ENCODE measurements around the gene G2E3. TPM values are rescaled to one million over a fixed set of nuclear protein-coding genes. Genes with fewer than 3 reads are reported as not detected.
"Not testable (repeated sequence)": the region's sequence is repeated elsewhere in the genome, so short reads cannot be mapped to it uniquely, and the experiment has no call there.

The G2E3 gene
- total and polyA plus RNA-seq, 8 donors, result 16.8 to 39.4 (median 32.4) TPM

- DNase-seq (no peak), ATAC-seq (no peak)
- Histone ChIP-seq H3K4me1 (peaks cover 18 to 47% of the 10 kb centered on the region in 2 donors), H3K4me3 (peak overlapping the region; percentile 58 to 69), H3K27me3 (no peaks in the 10 kb centered on the region), H3K36me3 (no peaks in the 10 kb centered on the region), H3K27ac (no peak overlapping the region), H3K9me3 (no peaks in the 10 kb centered on the region)
- TF ChIP-seq CTCF (IDR thresholded peaks at IDR 0.05), result no peak
- intact Hi-C loops (cut with DNase I), result no loop called here
Measured at GRCh38 chr14:30623412-30624131, 64.6 kb downstream of the G2E3 start.

- Histone ChIP-seq H3K27ac (no peak overlapping the region), H3K4me1 (peaks cover 18 to 47% of the 10 kb centered on the region in 2 donors), H3K9me3 (no peaks in the 10 kb centered on the region), H3K4me3 (peak overlapping the region in 1 of 2 donors; percentile 58), H3K27me3 (no peaks in the 10 kb centered on the region), H3K36me3 (no peaks in the 10 kb centered on the region)
- ATAC-seq, result no peak
- no peak for TF ChIP-seq CTCF (IDR thresholded peaks at IDR 0.05)
- no peak for DNase-seq
- intact Hi-C loops (cut with DNase I), result no loop called here
Measured at GRCh38 chr14:30624132-30624423, 65.1 kb downstream of the G2E3 start.

DNA sequence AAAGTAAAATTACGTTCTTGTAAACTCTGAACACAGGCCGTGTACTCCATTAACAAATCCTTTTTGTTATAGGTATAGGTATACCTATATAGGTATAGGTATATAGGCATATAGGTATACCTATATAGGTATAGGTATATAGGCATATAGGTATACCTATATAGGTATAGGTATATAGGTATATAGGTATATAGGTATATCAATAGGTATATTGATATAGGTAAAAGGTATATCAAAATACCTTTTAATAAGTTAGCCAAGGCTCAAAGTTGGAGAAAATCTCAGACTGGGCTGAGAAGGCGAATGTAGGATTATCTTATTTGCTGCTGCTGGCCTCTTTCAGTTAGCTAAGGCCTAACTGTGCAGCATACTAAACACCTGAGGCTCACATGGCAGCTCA is 66.6 kb downstream of the G2E3 start:
- ATAC-seq (no peak), DNase-seq (no peak)
- no peak overlapping the region for H3K27ac ChIP-seq
- peaks cover 18 to 42% of the 10 kb centered on the region in 2 donors for H3K4me1 ChIP-seq
- intact Hi-C loops (cut with DNase I), result no loop called here
- H3K36me3 ChIP-seq, result peaks cover 0 to 3% of the 10 kb centered on the region in 2 donors
- H3K9me3 ChIP-seq, result no peaks in the 10 kb centered on the region
- no peak overlapping the region for H3K4me3 ChIP-seq
- H3K27me3 ChIP-seq, result no peaks in the 10 kb centered on the region
- TF ChIP-seq CTCF (IDR thresholded peaks at IDR 0.05), result no peak

- H3K27me3 ChIP-seq; H3K27ac ChIP-seq; DNase-seq; H3K4me3 ChIP-seq; H3K9me3 ChIP-seq; intact Hi-C loops (cut with DNase I): not testable (repeated sequence)
- peak; percentile 21 for ATAC-seq
- Histone ChIP-seq H3K4me1 (peaks cover 10 to 18% of the 10 kb centered on the region in 2 donors), H3K36me3 (peaks cover 0 to 33% of the 10 kb centered on the region in 2 donors)
Measured at GRCh38 chr14:30629432-30629831, 70.5 kb downstream of the G2E3 start.

GRCh38 chr14:30630248-30630647 is 71.3 kb downstream of the G2E3 start:
- Histone ChIP-seq H3K4me3 (no peak overlapping the region), H3K36me3 (peaks cover 0 to 41% of the 10 kb centered on the region in 2 donors), H3K4me1 (peaks cover 6 to 10% of the 10 kb centered on the region in 2 donors), H3K27me3 (no peaks in the 10 kb centered on the region), H3K9me3 (no peaks in the 10 kb centered on the region), H3K27ac (no peak overlapping the region)
- intact Hi-C loops (cut with DNase I), result no loop called here
- no peak for TF ChIP-seq CTCF (IDR thresholded peaks at IDR 0.05)
- no peak for ATAC-seq
- no peak for DNase-seq

DNA sequence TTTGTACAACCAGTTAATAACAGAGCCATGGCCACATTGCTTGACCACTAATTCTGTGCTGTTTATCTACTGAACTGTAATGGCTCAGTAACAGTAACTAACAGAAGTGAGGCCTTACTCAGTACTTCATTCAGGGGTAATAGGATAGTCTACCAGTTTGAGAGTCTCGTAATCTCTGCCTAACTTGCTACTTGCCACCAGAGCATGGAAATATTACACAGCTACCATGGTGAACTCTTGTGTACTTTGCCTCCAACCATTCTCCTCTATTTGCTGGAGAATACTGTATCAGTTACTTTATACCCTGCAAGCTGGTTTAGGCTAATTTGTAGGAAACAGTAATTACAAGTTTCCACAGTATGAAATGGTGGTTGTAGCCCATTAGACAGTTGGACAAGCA is 73.8 kb downstream of the G2E3 start:
- Histone ChIP-seq H3K27ac (no peak overlapping the region), H3K4me3 (no peak overlapping the region), H3K4me1 (no peaks in the 10 kb centered on the region), H3K9me3 (no peaks in the 10 kb centered on the region), H3K27me3 (no peaks in the 10 kb centered on the region), H3K36me3 (peaks cover 0 to 57% of the 10 kb centered on the region in 2 donors)
- intact Hi-C loops (cut with DNase I), result no loop called here
- DNase-seq (no peak), ATAC-seq (no peak)
- TF ChIP-seq CTCF (IDR thresholded peaks at IDR 0.05), result no peak
